ENCODE measurements around the gene HCN1.

- TF ChIP-seq TAF1 (IDR thresholded peaks at IDR 0.05; ENCODE audit: low read depth, low read length) (no peak), JUN (IDR thresholded peaks at IDR 0.05; ENCODE audit: low read depth, low read length) (no peak), CTCF (IDR thresholded peaks at IDR 0.05; ENCODE audit: control extremely low read depth in 1 of 3, insufficient read depth in 1 of 3, low read depth in 1 of 3, low read length in 3 of 3) (no peak)
Measured at GRCh38 chr5:45741110-45741509, 44.9 kb upstream of the HCN1 start.

Measured in H1 (cell line).